HG02610 (cell line): ENCODE measurements around the gene MARCHF11.

Experiments
- ATAC-seq: cut with Tn5 transposase; IDR thresholded peaks from one replicate; pipeline ENCODE4 v1.9.1; 2021; ENCODE audit warnings: mild to moderate bottlenecking, moderate library complexity; ENCODE audit not compliant: unreplicated experiment

Gene MARCHF11

GRCh38 chr5:16061163-16061562, 118.4 kb downstream of the MARCHF11 start:
- ATAC-seq: no peak

GRCh38 chr5:16057277-16057676, 122.3 kb downstream of the MARCHF11 start:
- no peak for ATAC-seq

- ATAC-seq: no peak
Measured at GRCh38 chr5:16051246-16051755, 128.3 kb downstream of the MARCHF11 start.

- no peak for ATAC-seq
Measured at GRCh38 chr5:16050414-16050813, 129.2 kb downstream of the MARCHF11 start.

- no peak for ATAC-seq
Measured at GRCh38 chr5:16049761-16050160, 129.8 kb downstream of the MARCHF11 start.

- no peak for ATAC-seq
Measured at GRCh38 chr5:16048132-16048531, 131.5 kb downstream of the MARCHF11 start.

- no peak for ATAC-seq
Measured at GRCh38 chr5:16043349-16043965, 136.1 kb downstream of the MARCHF11 start.

- ATAC-seq: no peak
Measured at GRCh38 chr5:16037121-16037845, 142.3 kb downstream of the MARCHF11 start.

- ATAC-seq: no peak
Measured at GRCh38 chr5:16034319-16035001, 145.1 kb downstream of the MARCHF11 start.

- no peak for ATAC-seq
Measured at GRCh38 chr5:16033187-16033925, 146.2 kb downstream of the MARCHF11 start.

- ATAC-seq: no peak
Measured at GRCh38 chr5:16028708-16029107, 150.9 kb downstream of the MARCHF11 start.

- ATAC-seq: no peak
Measured at GRCh38 chr5:16025681-16026080, 153.9 kb downstream of the MARCHF11 start.

- no peak for ATAC-seq
Measured at GRCh38 chr5:16018970-16019369, 160.6 kb downstream of the MARCHF11 start.

GRCh38 chr5:16017720-16018119, 161.9 kb downstream of the MARCHF11 start:
- no peak for ATAC-seq
